ENCODE data around the gene SEPHS2. TPM values are rescaled to one million over a fixed set of nuclear protein-coding genes. Genes with fewer than 3 reads are reported as not detected.
"Not testable (repeated sequence)": the region's sequence is repeated elsewhere in the genome, so short reads cannot be mapped to it uniquely, and the experiment has no call there.

SEPHS2 gene
- polyA plus RNA-seq, 4 donors: 95.4 to 102 (median 99.8) TPM

DNA sequence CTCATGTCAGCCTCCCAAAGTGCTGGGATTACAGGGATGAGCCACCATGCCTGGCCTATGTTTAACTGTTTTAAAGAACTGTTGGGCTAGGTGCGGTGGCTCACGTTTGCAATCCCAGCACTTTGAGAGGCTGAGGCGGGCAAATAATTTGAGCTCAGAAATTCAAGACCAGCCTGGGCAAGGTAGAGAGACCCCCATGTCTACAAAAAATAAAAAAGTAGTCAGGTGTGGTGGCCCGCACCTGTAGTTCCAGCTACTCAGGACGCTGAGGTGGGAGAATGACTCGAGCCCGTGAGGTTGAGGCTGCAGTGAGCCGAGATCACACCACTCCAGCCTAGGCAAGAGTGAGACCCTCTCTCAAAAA lies 24.9 kb upstream of the SEPHS2 start:
- DNase-seq (ENCODE audit: low read depth in 4 of 4, low spot score in 3 of 4): no peak

- no peak for DNase-seq (ENCODE audit: low read depth in 4 of 4, low spot score in 3 of 4)
Observed at GRCh38 chr16:30470170-30470512, 24.5 kb upstream of the SEPHS2 start.

GRCh38 chr16:30464078-30464477 lies 18.4 kb upstream of the SEPHS2 start:
- DNase-seq (ENCODE audit: low read depth in 4 of 4, low spot score in 3 of 4): no peak

- not testable (repeated sequence) for DNase-seq (ENCODE audit: low read depth in 4 of 4, low spot score in 3 of 4)
Observed at GRCh38 chr16:30461426-30461825, 15.8 kb upstream of the SEPHS2 start.

GRCh38 chr16:30459456-30459855 lies 13.8 kb upstream of the SEPHS2 start:
- DNase-seq (ENCODE audit: low read depth in 4 of 4, low spot score in 3 of 4): no peak

DNA sequence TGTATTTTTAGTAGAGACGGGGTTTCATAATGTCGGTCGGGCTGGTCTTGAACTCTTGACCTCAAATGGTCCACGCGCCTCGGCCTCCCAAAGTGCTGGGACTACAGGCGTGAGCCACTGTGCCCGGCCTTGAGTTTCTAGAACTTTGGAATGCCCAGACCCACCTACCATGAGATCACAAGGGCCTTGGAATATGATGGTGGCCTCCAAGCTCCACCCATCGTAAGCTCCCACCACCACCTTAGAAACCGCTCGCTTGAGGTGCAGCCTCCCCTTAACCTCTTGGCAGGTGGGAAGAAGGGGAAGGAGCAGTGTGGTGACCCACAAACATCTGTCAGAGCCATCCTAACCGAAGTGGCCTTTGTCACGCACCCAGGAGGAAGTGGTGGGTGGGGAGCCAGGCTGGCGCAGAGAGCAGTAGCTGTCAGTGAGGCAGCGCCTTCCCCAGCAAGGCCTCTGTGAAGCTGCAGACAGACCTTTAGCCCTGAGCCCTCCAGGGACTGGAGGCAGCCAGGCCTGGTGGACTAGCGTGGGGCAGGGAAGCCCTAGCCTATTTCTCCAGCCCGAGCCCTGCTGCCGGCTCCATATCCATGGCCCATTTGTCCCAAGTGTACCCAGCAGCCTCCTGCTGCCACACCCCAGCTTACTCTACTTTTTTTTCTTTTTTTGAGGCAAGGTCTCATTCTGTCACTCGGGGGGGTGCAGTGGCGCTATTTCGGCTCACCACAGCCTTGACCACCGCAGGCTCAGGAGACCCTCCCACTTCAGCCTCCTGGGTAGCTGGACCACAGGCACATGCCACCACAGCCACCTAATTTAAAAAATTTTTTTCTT lies 13.1 kb upstream of the SEPHS2 start:
- DNase-seq (ENCODE audit: low read depth in 4 of 4, low spot score in 3 of 4): no peak

GRCh38 chr16:30457743-30458560 lies 12.3 kb upstream of the SEPHS2 start:
- DNase-seq (ENCODE audit: low read depth in 4 of 4, low spot score in 3 of 4): no peak

- DNase-seq (ENCODE audit: low read depth in 4 of 4, low spot score in 3 of 4): no peak
Observed at GRCh38 chr16:30457256-30457655, 11.6 kb upstream of the SEPHS2 start.

GRCh38 chr16:30456302-30456701 lies 10.6 kb upstream of the SEPHS2 start:
- no peak for DNase-seq (ENCODE audit: low read depth in 4 of 4, low spot score in 3 of 4)

DNA sequence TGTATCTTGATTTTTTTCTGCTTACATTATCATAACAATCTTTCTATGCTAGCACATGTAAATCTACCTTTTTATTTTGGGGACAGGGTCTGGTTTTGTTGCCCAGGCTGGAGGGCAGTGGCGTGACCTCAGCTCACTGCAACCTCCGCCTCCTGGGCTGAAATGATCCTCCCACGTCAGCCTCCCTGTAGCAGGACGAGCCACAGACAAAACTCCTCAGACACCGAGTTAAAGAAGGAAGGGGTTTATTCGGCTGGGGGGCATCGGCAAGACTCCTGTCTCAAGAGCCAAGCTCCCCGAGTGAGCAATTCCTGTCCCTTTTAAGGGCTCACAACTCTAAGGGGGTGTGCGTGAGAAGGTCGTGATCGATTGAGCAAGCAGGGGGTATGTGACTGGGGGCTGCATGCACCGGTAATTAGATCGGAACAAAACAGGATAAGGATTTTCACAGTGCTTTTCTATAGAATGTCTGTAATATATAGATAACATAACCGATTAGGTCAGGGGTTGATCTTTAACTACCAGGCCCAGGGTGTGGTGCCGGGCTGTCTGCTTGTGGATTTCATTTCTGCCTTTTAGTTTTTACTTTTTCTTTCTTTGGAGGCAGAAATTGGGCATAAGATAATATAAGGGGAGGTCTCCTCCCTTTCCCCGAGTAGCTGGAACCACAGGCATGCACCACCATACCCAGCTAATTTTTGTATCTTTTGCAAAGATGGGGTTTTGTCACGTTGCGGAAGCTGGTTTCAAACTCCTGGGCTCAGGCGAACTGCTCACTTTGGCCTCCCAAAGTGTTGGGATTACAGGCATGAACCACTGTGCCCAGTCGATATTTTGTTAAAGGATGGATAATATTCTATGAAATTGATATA lies 7.3 kb upstream of the SEPHS2 start:
- DNase-seq (ENCODE audit: low read depth in 4 of 4, low spot score in 3 of 4): not testable (repeated sequence)

DNA sequence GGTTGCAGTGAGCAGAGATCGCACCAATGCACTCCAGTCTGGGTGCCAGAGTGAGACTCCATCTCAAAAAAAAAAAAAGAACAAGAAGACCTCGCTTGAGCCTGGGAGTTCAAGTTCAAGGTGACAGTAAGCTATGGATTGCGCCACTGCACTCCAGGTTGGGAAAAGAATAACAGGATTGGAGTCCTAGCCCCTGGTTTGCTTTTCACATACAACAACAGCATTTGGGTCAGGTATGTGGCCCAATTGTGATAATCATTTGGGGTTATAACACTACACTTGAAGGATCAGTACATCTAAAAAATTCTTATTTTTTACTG lies 3.4 kb upstream of the SEPHS2 start:
- no peak for DNase-seq (ENCODE audit: low read depth in 4 of 4, low spot score in 3 of 4)

DNA sequence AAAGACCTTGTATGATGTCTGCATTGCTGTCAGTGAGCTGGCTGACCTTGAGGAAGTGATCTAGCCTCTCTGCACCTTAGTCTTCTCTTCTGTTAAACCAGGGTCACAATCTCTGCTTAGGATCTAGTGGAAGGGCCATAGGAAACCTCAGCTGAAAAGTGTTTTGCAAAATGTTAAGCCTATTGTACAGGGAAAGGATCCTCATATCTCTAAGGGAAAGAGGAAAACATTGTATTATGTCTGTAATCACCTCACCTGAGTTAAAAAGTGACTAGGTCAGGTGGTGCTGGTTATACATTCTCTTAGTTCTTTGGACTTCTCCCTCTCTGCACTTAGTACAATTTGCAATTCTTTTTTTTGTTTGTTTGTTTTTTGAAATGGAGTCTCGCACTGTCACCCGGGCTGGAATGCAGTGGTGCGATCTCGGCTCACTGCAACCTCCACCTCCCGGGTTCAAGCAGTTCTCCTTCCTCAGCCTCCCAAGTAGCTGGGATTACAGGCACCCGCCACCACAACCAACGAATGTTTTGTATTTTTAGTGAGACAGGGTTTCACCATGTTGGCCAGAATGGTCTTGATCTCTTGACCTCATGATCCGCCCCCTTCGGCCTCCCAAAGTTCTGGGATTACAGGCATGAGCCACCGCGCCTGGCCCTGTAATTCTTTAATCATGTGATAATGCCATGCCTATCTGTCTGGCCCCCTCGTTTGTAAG lies 2.0 kb upstream of the SEPHS2 start:
- DNase-seq (ENCODE audit: low read depth in 4 of 4, low spot score in 3 of 4): no peak

DNA sequence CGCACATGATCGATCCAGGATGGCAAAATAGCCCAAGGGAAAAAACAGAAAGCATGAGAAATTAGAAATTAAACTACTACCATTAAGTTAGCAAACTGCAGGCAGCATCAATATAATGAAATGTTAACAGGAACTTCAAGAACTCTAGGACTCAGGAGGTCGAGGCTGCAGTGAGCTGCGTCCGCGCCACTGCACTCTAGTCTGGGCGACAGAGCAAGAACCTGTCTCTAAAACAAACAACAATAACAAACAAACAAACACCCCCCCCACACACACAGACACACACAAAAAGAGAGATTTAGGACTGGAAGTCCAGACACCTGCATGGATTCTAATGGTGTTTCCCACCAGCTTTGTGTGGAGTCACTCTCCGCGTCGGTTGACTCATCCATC lies 525 bp upstream of the SEPHS2 start:
- DNase-seq (ENCODE audit: low read depth in 4 of 4, low spot score in 3 of 4): no peak

GRCh38 chr16:30445149-30445407 lies 596 bp downstream of the SEPHS2 start:
- DNase-seq (ENCODE audit: low read depth in 4 of 4, low spot score in 3 of 4): no peak

DNA sequence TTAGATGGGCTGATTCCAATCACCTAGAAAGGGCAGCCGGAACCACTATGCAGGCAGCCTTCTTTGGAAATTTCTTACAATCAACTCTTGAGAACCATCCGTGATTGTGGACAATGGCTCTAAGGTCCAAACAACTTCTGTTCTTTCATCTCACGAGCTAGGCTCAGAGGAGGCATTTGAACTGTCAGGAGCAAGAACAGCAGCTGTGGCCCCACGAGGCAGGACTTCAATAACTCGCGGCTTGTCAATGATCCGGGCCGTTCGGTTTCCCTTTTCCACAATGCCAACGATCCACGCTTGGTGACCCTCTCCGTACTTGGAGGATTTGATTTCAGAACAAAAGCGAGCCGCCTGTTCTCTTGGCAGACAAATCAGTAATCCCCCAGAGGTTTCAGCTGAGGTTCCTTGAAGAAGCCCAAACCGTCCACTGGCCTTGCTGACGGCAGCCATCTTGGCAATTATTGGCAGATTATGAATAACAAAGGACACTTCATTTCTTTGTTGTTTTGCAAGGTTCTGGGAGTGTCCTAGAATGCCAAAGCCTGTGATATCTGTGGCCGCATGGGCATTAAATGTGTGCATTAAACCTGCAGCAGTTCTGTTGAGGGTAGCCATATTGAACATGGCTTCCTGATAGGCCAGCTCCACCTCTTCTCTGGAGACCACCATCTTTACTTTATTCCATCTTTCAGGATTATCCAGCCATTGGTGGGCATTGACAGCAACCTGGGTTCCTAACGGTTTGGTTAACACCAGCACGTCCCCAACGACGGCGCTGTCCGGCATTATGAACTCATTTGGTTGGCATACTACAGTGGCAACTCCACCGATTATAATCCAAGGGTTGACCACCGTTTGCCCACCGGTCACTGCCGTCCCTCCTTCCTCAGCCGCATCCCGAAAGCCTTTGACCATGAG lies 1.2 kb downstream of the SEPHS2 start:
- no peak for DNase-seq (ENCODE audit: low read depth in 4 of 4, low spot score in 3 of 4)

DNA sequence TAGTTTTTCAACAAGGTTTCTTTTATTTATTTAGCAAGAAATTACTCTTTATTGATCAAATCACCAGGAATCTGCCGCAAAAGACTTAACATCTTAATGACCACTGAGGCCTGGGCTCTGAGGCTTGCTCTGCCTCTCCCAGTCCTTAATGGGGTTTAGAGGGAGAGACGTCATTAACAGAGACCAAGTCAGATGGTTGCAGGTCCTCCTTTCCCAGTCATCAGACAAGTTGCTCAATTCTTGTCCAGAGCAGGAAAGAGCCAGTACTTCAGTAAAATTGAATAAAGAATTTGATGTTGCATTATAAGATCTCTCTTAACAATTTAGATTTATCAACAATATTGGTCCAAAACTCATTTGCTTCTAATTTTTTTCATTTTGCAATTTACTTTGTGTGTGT lies 2.0 kb downstream of the SEPHS2 start:
- no peak for DNase-seq (ENCODE audit: low read depth in 4 of 4, low spot score in 3 of 4)

GRCh38 chr16:30439720-30440348 lies 5.8 kb downstream of the SEPHS2 start:
- no peak for DNase-seq (ENCODE audit: low read depth in 4 of 4, low spot score in 3 of 4)

- DNase-seq (ENCODE audit: low read depth in 4 of 4, low spot score in 3 of 4): no peak
Observed at GRCh38 chr16:30438835-30439234, 6.8 kb downstream of the SEPHS2 start.

DNA sequence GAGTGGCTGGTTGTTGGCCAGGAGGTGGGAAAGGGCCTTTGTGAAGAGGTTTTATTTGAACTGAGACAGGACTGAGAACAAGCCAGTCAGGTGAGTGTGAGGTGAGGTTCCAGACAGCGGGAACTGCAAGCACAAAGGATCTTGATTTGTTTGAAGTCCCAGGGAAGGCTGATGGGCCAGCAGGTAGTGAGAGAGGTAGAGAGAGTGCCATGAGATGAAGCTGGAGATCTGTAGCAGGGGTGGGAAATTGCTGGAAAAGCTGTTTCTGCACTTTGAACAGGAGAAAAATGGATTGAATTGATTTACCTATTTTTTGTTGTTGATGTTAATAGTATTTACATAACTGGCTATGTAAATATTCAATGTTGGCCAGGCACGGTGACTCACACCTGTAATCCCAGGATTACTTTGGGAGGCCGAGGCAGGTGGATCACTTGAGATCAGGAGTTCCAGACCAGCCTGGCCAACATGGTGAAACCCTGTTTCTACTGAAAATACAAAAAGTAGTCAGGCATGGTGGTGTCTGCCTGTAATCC lies 8.1 kb downstream of the SEPHS2 start:
- DNase-seq (ENCODE audit: low read depth in 4 of 4, low spot score in 3 of 4): no peak
